Keratinocyte (primary cell): Measurements from ENCODE around the gene MON1A. TPM values are rescaled to one million over a fixed set of nuclear protein-coding genes. Genes with fewer than 3 reads are reported as not detected.

Experiments
- DNase-seq: peaks from one replicate; pipeline ENCODE4 v3.0.0-alpha.2; 2011; ENCODE audit warnings: low read depth, missing footprints, low spot score
- FAIRE-seq: peaks from 2 replicates; lab custom pipeline; 2011; peaks lifted over from hg19 to GRCh38; lab: Jason Lieb, UNC
- H2AFZ ChIP-seq: 2 replicates; pipeline ENCODE4 v1.6.0; 2012; ENCODE audit warnings: low read length, control low read depth, inconsistent platforms; ENCODE audit not compliant: control insufficient read depth
- H3K27ac ChIP-seq: 2 replicates; pipeline ENCODE4 v1.5.1; 2011; ENCODE audit warnings: low read length; ENCODE audit not compliant: control insufficient read depth, insufficient read depth
- H3K27me3 ChIP-seq: 3 replicates; pipeline ENCODE4 v1.6.0; 2011; ENCODE audit warnings: low read length; ENCODE audit not compliant: control insufficient read depth, insufficient read depth; ENCODE audit errors: extremely low read depth
- H3K36me3 ChIP-seq, 2 experiments: 2 replicates in 1 of 2; 3 replicates in 1 of 2; pipeline ENCODE4 v1.5.1; 2011; ENCODE audit warnings: low read length in 2 of 2, mild to moderate bottlenecking in 1 of 2; ENCODE audit not compliant: control insufficient read depth in 2 of 2, insufficient read depth in 2 of 2; ENCODE audit errors: extremely low read depth in 1 of 2
- H3K4me1 ChIP-seq: 3 replicates; pipeline ENCODE4 v1.5.1; 2011; ENCODE audit warnings: low read length; ENCODE audit not compliant: control insufficient read depth, insufficient read depth; ENCODE audit errors: extremely low read depth
- H3K4me2 ChIP-seq: 3 replicates; pipeline ENCODE4 v1.6.0; 2011; ENCODE audit warnings: low read depth, low read length; ENCODE audit not compliant: control insufficient read depth, insufficient read depth; ENCODE audit errors: extremely low read depth
- H3K4me3 ChIP-seq, 3 experiments: fragments of 200-600 bp in 1 of 3; sonication (generic) in 1 of 3; 2 replicates in 2 of 3; 3 replicates in 1 of 3; pipeline ENCODE4 v1.5.1; 2011 to 2016; ENCODE audit warnings: low read length in 3 of 3, mild to moderate bottlenecking in 3 of 3, control low read depth in 2 of 3, inconsistent platforms in 1 of 3, low read depth in 1 of 3, mixed read lengths in 1 of 3, mixed run types in 1 of 3, moderate library complexity in 1 of 3; ENCODE audit not compliant: control insufficient read depth in 2 of 3, insufficient read depth in 2 of 3; ENCODE audit errors: extremely low read depth in 1 of 3
- H3K79me2 ChIP-seq: 2 replicates; pipeline ENCODE4 v1.6.0; 2012; ENCODE audit warnings: low read length; ENCODE audit not compliant: control insufficient read depth, insufficient read depth
- H3K9ac ChIP-seq: 3 replicates; pipeline ENCODE4 v1.6.0; 2011; ENCODE audit warnings: low read length; ENCODE audit not compliant: control insufficient read depth, insufficient read depth; ENCODE audit errors: extremely low read depth
- H3K9me1 ChIP-seq: 3 replicates; pipeline ENCODE4 v1.6.0; 2011; ENCODE audit warnings: low read length; ENCODE audit not compliant: control insufficient read depth, insufficient read depth; ENCODE audit errors: extremely low read depth
- H3K9me3 ChIP-seq: 2 replicates; pipeline ENCODE4 v1.5.1; 2012; ENCODE audit warnings: low read depth, low read length; ENCODE audit not compliant: control insufficient read depth
- H4K20me1 ChIP-seq: 3 replicates; pipeline ENCODE4 v1.6.0; 2011; ENCODE audit warnings: low read length; ENCODE audit not compliant: control insufficient read depth, insufficient read depth; ENCODE audit errors: extremely low read depth
- EZH2 ChIP-seq: IDR thresholded peaks from one replicate; pipeline ENCODE4 v1.6.1; 2012; ENCODE audit warnings: inconsistent platforms, mild to moderate bottlenecking, low read length, moderate library complexity
- dilution Hi-C: fragments of 300-500 bp; cut with MboI; formaldehyde crosslinking; loops from one replicate; pipeline ENCODE4 v1.7.0; 2020; ENCODE audit warnings: low sequenced_read_pairs; ENCODE audit not compliant: extremely low pct_ligation_motif_present
- polyA plus RNA-seq, 5 experiments: library from polyadenylated mRNA; depleted of rRNA in 3 of 5; stranded (reverse) in 3 of 5; stranded (forward) in 1 of 5; unstranded in 1 of 5; fragments of >200 nt; gene quantifications; 1 replicate in 1 of 5; 2 replicates in 3 of 5; 3 replicates in 1 of 5; pipeline versions ENCODE4 v1.2.1 to v1.2.3, GENCODE V29; 2011 to 2012; ENCODE audit warnings: missing spikeins in 2 of 5, low read depth in 1 of 5, low replicate concordance in 1 of 5
- TF ChIP-seq, protein P1 (sequence below), 3 experiments: IDR thresholded peaks in 1 of 3; conservative IDR thresholded peaks in 1 of 3; optimal IDR thresholded peaks in 1 of 3; 2 replicates in 2 of 3; 3 replicates in 1 of 3; pipeline versions ENCODE3 to v1.5.1; 2011; ENCODE audit warnings: low read length in 3 of 3, mild to moderate bottlenecking in 3 of 3, moderate library complexity in 2 of 3, control low read depth in 1 of 3, inconsistent platforms in 1 of 3; ENCODE audit not compliant: insufficient read depth in 2 of 3; ENCODE audit errors: extremely low read depth in 1 of 3

The MON1A gene
- polyA plus RNA-seq, 1 donor (not counting 4 experiments of a cell fraction or from before 2014, with no cell fraction given), result 10.7 TPM

DNA sequence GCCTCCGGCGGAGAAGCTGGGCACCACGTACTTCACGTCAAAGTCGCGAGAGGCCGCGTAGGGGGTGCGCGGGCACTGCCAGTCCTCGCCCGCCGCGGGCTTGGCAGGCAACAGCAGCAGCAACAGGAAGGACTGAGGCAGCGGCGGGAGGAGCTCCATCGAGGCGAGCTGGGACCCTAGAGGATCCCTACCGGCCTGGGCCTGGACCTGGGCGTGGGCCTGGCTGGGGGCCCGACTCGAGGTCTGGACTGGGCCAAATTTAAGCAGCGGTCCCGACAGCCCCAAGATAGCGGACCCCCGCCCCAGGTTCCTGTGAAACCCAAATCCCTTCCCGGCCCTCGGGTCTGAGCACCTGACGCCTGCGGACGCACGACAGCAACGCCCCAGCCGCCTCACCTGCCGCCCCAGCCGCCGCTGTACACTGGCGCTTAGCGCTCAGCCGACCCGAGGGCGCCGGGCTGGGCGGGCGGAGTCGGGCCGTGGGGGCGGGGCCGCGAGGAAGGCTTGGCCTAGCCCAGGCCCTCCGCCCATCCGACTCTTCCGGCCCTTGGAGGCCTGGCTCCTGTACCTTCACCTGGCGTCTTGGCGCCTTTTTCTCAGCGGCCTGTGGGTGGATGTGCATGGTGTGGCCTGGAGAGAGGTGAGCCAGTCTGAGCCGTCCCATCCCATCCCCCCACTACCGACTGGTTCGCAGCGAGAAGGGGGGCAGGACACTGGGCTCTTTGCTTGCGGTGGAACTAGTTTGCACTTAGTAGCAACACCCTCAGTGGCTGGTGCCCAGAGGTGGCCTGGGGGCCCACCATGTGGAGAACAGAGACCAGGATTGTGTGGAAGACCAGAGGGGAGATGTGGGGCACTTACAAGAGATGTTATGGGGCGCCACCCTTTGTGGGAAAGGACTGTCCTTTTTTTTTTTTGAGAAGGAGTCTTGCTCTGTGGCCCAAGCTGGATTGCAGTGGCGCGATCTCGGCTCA is 25.9 kb downstream of the MON1A start, which contains the start of gene MST1R:
Gene MST1R (minus strand): TSS at position 423 of the 974 bp plus-strand sequence. CDS start 264 bp downstream, at position 159.
- Histone ChIP-seq H2AFZ (no peak within 1 kb of the TSS), H4K20me1 (no peaks in the 10 kb centered on the region), H3K9me3 (no peaks in the 10 kb centered on the region), H3K4me2 (peak within 1 kb of the TSS; percentile 93), H3K9me1 (peaks cover 5% of the 10 kb centered on the region), H3K79me2 (peaks cover 46% of the 10 kb centered on the region), H3K36me3 (peaks cover 3 to 13% of the 10 kb centered on the region in 2 experiments), H3K4me1 (peaks cover 39% of the 10 kb centered on the region), H3K27me3 (no peaks in the 10 kb centered on the region), H3K4me3 (peak within 1 kb of the TSS; percentile 69 to 84 (median 81)), H3K9ac (peak within 1 kb of the TSS; percentile 86), H3K27ac (peak within 1 kb of the TSS; percentile 97)
- TF ChIP-seq, protein P1, sequence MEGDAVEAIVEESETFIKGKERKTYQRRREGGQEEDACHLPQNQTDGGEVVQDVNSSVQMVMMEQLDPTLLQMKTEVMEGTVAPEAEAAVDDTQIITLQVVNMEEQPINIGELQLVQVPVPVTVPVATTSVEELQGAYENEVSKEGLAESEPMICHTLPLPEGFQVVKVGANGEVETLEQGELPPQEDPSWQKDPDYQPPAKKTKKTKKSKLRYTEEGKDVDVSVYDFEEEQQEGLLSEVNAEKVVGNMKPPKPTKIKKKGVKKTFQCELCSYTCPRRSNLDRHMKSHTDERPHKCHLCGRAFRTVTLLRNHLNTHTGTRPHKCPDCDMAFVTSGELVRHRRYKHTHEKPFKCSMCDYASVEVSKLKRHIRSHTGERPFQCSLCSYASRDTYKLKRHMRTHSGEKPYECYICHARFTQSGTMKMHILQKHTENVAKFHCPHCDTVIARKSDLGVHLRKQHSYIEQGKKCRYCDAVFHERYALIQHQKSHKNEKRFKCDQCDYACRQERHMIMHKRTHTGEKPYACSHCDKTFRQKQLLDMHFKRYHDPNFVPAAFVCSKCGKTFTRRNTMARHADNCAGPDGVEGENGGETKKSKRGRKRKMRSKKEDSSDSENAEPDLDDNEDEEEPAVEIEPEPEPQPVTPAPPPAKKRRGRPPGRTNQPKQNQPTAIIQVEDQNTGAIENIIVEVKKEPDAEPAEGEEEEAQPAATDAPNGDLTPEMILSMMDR (optimal IDR thresholded peaks at IDR 0.05 in 1 of 3, IDR thresholded peaks at IDR 0.05 in 1 of 3, conservative IDR thresholded peaks at IDR 0.05 in 1 of 3; ENCODE audit: extremely low read depth in 1 of 3, insufficient read depth in 2 of 3, low read length in 3 of 3), result no peak
- no peak for TF ChIP-seq EZH2
- FAIRE-seq (peak; percentile 62), DNase-seq (peak; percentile 91)
- dilution Hi-C loops, result no loop called here

- peaks cover 56% of the 10 kb centered on the region for H3K79me2 ChIP-seq
- H3K4me2 ChIP-seq, result peak overlapping the region; percentile 93
- H3K4me1 ChIP-seq, result peaks cover 45% of the 10 kb centered on the region
- FAIRE-seq, result peak; percentile 20
- no peak for TF ChIP-seq EZH2
- TF ChIP-seq, protein P1 (optimal IDR thresholded peaks at IDR 0.05 in 1 of 3, IDR thresholded peaks at IDR 0.05 in 1 of 3, conservative IDR thresholded peaks at IDR 0.05 in 1 of 3; ENCODE audit: extremely low read depth in 1 of 3, insufficient read depth in 2 of 3, low read length in 3 of 3), result no peak
- peak overlapping the region; percentile 69 to 84 (median 81) for H3K4me3 ChIP-seq
- peak overlapping the region; percentile 97 for H3K27ac ChIP-seq
- H3K36me3 ChIP-seq, result peaks cover 9 to 20% of the 10 kb centered on the region in 2 experiments
- H4K20me1 ChIP-seq, result no peaks in the 10 kb centered on the region
- no peak overlapping the region for H2AFZ ChIP-seq
- no peaks in the 10 kb centered on the region for H3K27me3 ChIP-seq
- H3K9me3 ChIP-seq, result no peaks in the 10 kb centered on the region
- DNase-seq, result no peak
- H3K9ac ChIP-seq, result peak overlapping the region; percentile 86
- dilution Hi-C loops, result no loop called here
- peaks cover 5% of the 10 kb centered on the region for H3K9me1 ChIP-seq
These were observed 26.9 kb downstream of the MON1A start for GRCh38 chr3:49902511-49903345.
